Stomach (tissue), 4 donors: Measurements from ENCODE around the gene COL7A1.

Experiments
- EP300 ChIP-seq: sonication (generic); formaldehyde crosslinking; IDR thresholded peaks from one replicate; pipeline ENCODE4 v1.6.1; 2017; ENCODE audit warnings: antibody characterized with exemption
- POLR2A ChIP-seq, 4 donors: fragments of 450-650 bp; IDR thresholded peaks; one replicate each; pipeline ENCODE4 v1.6.1; 2016; ENCODE audit warnings: antibody characterized with exemption in 4 of 4, control low read depth in 2 of 4, mild to moderate bottlenecking in 1 of 4, moderate library complexity in 1 of 4
- POLR2AphosphoS5 ChIP-seq, 3 donors: sonication (generic); formaldehyde crosslinking; IDR thresholded peaks; one replicate each; pipeline ENCODE4 v1.6.1; 2016; ENCODE audit warnings: antibody characterized with exemption in 3 of 3
- TF ChIP-seq, protein P1 (sequence below), 7 experiments: fragments of 450-650 bp in 4 of 7; fragments of 200-600 bp in 3 of 7; sonication (generic) in 3 of 7; IDR thresholded peaks; one replicate each; pipeline ENCODE4 v1.5.1; 2016 to 2019; ENCODE audit warnings: antibody characterized with exemption in 7 of 7, control low read depth in 2 of 7, mild to moderate bottlenecking in 1 of 7

DNA sequence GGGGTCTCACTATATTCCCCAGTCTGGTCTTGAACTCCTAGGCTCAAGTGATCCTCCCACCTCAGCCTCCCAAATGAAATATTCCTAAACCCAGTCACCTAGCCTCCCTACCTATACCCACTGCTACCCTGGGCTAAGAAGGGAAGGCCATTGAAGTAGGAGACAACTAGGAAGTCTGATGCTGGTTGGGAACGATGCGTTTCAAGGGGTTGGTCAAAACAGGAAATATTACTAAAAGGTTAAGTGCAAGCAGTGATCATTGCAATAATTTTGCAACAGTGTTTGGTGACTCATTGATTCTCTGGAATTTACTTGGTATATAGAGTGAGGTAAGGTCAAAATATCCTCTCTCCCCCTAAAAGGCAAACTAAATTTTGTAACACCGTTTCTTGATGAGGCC, 18.9 kb upstream of the COL7A1 start:
- TF ChIP-seq, protein P1, sequence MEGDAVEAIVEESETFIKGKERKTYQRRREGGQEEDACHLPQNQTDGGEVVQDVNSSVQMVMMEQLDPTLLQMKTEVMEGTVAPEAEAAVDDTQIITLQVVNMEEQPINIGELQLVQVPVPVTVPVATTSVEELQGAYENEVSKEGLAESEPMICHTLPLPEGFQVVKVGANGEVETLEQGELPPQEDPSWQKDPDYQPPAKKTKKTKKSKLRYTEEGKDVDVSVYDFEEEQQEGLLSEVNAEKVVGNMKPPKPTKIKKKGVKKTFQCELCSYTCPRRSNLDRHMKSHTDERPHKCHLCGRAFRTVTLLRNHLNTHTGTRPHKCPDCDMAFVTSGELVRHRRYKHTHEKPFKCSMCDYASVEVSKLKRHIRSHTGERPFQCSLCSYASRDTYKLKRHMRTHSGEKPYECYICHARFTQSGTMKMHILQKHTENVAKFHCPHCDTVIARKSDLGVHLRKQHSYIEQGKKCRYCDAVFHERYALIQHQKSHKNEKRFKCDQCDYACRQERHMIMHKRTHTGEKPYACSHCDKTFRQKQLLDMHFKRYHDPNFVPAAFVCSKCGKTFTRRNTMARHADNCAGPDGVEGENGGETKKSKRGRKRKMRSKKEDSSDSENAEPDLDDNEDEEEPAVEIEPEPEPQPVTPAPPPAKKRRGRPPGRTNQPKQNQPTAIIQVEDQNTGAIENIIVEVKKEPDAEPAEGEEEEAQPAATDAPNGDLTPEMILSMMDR (IDR thresholded peaks at IDR 0.05): no peak
- TF ChIP-seq POLR2A (IDR thresholded peaks at IDR 0.05) (no peak), POLR2AphosphoS5 (IDR thresholded peaks at IDR 0.05) (no peak), EP300 (no peak)
